Measurements from ENCODE around the gene B3GNT2.

Gene B3GNT2

DNA sequence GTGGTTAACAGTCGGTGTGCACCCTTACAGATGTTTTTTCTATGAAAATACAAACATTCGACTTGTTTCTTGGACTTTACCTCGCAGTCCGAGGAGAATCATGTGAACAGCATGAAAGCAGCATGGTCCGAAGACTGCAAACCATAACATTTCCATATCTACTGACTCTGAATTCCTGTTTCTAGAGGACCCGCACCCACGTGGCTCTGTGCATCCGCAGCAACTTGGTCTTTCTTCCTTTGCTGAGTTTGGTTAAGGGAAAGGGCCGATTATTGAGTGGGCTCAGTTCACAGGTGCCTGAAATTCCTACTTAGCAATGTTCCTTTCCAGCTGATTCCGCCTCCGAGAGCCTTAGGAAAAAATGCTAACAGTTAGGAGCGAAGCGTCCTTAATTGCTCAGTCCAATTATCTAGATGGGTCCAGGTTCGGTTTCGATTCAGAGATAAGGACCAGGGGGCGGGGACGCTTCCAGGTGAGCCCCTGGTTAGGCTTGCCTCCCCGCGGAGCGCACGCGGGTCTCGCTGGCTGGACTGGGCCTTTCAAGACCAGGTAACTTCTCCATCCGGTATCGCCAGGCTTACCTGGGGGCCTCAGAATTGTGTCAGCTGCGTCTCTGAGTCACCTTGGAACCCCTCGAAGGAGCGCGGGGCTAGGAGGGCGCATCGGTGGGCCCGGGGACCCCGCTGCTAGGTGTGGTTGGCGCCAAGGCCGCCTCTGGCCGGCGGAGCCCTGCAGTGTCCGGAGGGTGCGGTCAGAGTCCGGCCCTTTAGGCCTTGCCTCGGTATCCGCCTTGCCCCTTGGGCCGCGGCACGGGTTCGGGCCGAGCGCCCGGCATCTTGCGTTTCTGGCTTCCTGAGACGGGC is 1.1 kb upstream of the B3GNT2 start:
- TF ChIP-seq TCF4 (CRISPR knock-in tag; IDR thresholded peaks at IDR 0.05; ENCODE audit: borderline replicate concordance): no peak
- TF ChIP-seq TOX (CRISPR knock-in tag; IDR thresholded peaks at IDR 0.05; ENCODE audit: borderline replicate concordance): no peak
- TF ChIP-seq PPARA (CRISPR knock-in tag; IDR thresholded peaks at IDR 0.05; ENCODE audit: borderline replicate concordance): no peak
- TF ChIP-seq RARB (CRISPR knock-in tag; IDR thresholded peaks at IDR 0.05): no peak
- TF ChIP-seq GLIS3 (CRISPR knock-in tag; IDR thresholded peaks at IDR 0.05): no peak
- TF ChIP-seq OSR1 (CRISPR knock-in tag; IDR thresholded peaks at IDR 0.05): no peak
- TF ChIP-seq ZNF8 (CRISPR knock-in tag; IDR thresholded peaks at IDR 0.05): no peak
- TF ChIP-seq, protein P1, sequence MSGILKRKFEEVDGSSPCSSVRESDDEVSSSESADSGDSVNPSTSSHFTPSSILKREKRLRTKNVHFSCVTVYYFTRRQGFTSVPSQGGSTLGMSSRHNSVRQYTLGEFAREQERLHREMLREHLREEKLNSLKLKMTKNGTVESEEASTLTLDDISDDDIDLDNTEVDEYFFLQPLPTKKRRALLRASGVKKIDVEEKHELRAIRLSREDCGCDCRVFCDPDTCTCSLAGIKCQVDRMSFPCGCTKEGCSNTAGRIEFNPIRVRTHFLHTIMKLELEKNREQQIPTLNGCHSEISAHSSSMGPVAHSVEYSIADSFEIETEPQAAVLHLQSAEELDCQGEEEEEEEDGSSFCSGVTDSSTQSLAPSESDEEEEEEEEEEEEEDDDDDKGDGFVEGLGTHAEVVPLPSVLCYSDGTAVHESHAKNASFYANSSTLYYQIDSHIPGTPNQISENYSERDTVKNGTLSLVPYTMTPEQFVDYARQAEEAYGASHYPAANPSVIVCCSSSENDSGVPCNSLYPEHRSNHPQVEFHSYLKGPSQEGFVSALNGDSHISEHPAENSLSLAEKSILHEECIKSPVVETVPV (CRISPR knock-in tag; IDR thresholded peaks at IDR 0.05): no peak
- no peak for TF ChIP-seq SNAI2 (CRISPR knock-in tag; IDR thresholded peaks at IDR 0.05)
- TF ChIP-seq CSDC2 (CRISPR knock-in tag; IDR thresholded peaks at IDR 0.05): no peak
- TF ChIP-seq ZFP3 (CRISPR knock-in tag; IDR thresholded peaks at IDR 0.05): no peak
- no peak for TF ChIP-seq ESRRG (CRISPR knock-in tag; IDR thresholded peaks at IDR 0.05)
- TF ChIP-seq ZNF70 (CRISPR knock-in tag; IDR thresholded peaks at IDR 0.05): no peak
- no peak for TF ChIP-seq BACH2 (CRISPR knock-in tag; IDR thresholded peaks at IDR 0.05; ENCODE audit: borderline replicate concordance)
- ATAC-seq: no peak

DNA sequence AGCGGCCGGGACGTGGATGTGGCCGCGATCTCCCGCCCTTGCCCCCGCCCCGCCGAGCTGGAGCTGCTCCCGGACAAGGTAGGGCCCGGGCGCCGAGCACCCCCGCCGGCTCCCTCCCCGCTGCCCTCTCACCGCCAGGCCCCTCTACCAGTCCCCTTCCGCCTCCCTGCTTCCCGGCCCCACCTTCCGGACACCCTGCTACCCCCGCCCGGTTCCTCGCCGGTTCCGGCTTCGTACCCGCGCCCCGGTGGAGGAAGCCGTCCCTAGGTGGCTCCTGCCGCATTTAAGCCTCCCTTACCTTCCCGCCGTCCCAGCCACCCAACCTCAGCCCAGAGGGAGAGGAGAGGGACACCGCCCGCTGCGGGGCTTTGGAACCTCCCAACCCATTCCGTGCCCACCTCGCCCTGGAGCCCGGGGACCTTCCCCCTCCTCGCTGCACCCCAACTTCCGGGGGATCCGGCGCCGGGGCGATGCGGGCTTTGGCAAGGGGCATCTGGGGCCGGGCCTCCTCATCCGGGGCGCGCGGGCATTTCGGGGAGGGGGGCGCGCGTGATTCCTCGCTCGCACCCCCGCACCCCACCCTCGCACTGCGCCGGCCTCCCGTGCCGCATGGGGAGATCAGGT is 475 bp downstream of the B3GNT2 start:
- no peak for TF ChIP-seq TOX (CRISPR knock-in tag; IDR thresholded peaks at IDR 0.05; ENCODE audit: borderline replicate concordance)
- ATAC-seq: peak; percentile 71

DNA sequence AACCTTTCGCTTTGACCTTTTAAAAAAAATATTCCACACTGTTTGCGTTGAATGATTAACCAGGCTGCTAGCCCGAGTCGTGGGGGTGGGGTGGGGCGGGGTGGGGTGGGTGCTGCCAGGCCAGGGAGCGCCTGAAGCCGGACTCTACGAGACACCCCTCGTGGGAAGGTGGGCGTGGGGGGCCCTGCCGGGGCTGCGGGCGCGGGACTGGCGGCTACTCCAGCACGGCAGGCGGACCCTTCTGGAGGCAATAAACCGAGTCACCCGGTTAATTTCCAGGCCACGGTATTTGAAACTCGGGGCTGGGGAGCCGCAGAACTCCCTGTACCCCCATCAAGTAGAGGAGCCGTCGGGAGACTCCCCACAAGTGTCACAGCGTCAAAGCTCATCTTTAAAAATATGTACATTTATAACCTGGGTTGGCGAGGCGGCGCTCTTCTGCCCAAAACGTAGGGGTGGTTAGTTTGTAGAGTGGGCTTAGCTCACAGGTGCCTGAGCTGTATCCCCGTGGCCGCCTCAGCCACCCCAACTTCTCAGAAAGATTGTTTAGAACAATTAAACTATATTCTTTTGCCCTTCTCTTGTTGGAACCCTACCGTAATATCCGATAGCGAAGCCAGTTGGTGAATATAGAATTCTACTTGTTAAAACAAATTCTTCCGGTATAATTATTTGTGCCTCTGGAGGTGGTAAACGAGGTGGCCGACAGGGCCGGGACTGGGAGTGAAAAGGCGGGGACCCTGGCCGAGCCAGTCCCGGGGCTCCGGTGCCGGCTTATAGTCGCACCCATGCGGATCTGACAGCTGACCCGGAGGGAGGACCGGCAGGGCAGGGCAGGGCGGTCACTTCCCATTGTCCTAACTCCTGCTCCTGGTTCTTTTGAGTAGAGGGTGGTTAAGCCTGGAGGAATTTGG is 1.4 kb downstream of the B3GNT2 start:
- TF ChIP-seq, protein P2, sequence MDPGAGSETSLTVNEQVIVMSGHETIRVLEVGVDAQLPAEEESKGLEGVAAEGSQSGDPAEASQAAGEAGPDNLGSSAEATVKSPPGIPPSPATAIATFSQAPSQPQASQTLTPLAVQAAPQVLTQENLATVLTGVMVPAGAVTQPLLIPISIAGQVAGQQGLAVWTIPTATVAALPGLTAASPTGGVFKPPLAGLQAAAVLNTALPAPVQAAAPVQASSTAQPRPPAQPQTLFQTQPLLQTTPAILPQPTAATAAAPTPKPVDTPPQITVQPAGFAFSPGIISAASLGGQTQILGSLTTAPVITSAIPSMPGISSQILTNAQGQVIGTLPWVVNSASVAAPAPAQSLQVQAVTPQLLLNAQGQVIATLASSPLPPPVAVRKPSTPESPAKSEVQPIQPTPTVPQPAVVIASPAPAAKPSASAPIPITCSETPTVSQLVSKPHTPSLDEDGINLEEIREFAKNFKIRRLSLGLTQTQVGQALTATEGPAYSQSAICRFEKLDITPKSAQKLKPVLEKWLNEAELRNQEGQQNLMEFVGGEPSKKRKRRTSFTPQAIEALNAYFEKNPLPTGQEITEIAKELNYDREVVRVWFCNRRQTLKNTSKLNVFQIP (CRISPR knock-in tag; IDR thresholded peaks at IDR 0.05; ENCODE audit: borderline replicate concordance, low read depth): no peak
- no peak for TF ChIP-seq ZFP30 (CRISPR knock-in tag; IDR thresholded peaks at IDR 0.05)
- TF ChIP-seq ZC3H10 (CRISPR knock-in tag; IDR thresholded peaks at IDR 0.05): no peak
- TF ChIP-seq, protein P3, sequence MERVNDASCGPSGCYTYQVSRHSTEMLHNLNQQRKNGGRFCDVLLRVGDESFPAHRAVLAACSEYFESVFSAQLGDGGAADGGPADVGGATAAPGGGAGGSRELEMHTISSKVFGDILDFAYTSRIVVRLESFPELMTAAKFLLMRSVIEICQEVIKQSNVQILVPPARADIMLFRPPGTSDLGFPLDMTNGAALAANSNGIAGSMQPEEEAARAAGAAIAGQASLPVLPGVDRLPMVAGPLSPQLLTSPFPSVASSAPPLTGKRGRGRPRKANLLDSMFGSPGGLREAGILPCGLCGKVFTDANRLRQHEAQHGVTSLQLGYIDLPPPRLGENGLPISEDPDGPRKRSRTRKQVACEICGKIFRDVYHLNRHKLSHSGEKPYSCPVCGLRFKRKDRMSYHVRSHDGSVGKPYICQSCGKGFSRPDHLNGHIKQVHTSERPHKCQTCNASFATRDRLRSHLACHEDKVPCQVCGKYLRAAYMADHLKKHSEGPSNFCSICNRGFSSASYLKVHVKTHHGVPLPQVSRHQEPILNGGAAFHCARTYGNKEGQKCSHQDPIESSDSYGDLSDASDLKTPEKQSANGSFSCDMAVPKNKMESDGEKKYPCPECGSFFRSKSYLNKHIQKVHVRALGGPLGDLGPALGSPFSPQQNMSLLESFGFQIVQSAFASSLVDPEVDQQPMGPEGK (CRISPR knock-in tag; IDR thresholded peaks at IDR 0.05; ENCODE audit: borderline replicate concordance): no peak
- TF ChIP-seq CSDC2 (CRISPR knock-in tag; IDR thresholded peaks at IDR 0.05): no peak
- TF ChIP-seq GLIS3 (CRISPR knock-in tag; IDR thresholded peaks at IDR 0.05): no peak
- TF ChIP-seq, protein P1 (CRISPR knock-in tag; IDR thresholded peaks at IDR 0.05): no peak
- no peak for TF ChIP-seq ZNF70 (CRISPR knock-in tag; IDR thresholded peaks at IDR 0.05)
- TF ChIP-seq SNAI2 (CRISPR knock-in tag; IDR thresholded peaks at IDR 0.05): no peak
- TF ChIP-seq TCF4 (CRISPR knock-in tag; IDR thresholded peaks at IDR 0.05; ENCODE audit: borderline replicate concordance): no peak
- TF ChIP-seq ZFP3 (CRISPR knock-in tag; IDR thresholded peaks at IDR 0.05): no peak
- no peak for TF ChIP-seq ZNF565 (CRISPR knock-in tag; conservative IDR thresholded peaks at IDR 0.05; ENCODE audit: low read depth)
- TF ChIP-seq BACH2 (CRISPR knock-in tag; IDR thresholded peaks at IDR 0.05; ENCODE audit: borderline replicate concordance): no peak
- TF ChIP-seq ESRRG (CRISPR knock-in tag; IDR thresholded peaks at IDR 0.05): no peak
- TF ChIP-seq PPARA (CRISPR knock-in tag; IDR thresholded peaks at IDR 0.05; ENCODE audit: borderline replicate concordance): no peak
- no peak for TF ChIP-seq ISL1 (CRISPR knock-in tag; IDR thresholded peaks at IDR 0.05)
- TF ChIP-seq TOX (CRISPR knock-in tag; IDR thresholded peaks at IDR 0.05; ENCODE audit: borderline replicate concordance): no peak
- peak; percentile 57 for ATAC-seq

Data from SK-N-SH treated with all-trans-retinoic acid at 6 μM for 48 hours (cell line).